GM12891 (cell line): ENCODE data around the gene GALNT7.
A peak's percentile ranks its signal among the peaks of the same experiment; 100 is the strongest.

ENCODE experiments used
- DNase-seq: peaks from one replicate; pipeline ENCODE4 v3.0.0; 2011; ENCODE audit warnings: low spot score; ENCODE audit not compliant: insufficient read length
- FAIRE-seq: peaks from 2 replicates; lab custom pipeline; 2011; peaks lifted over from hg19 to GRCh38; lab: Jason Lieb, UNC
- PAX5 ChIP-seq: IDR thresholded peaks from 2 replicates; pipeline ENCODE4 v1.6.1; 2011; ENCODE audit warnings: low read length, moderate library complexity, mild to moderate bottlenecking; ENCODE audit not compliant: insufficient read depth, severe bottlenecking
- POLR2A ChIP-seq: IDR thresholded peaks from 2 replicates; pipeline ENCODE4 v1.6.1; 2011; ENCODE audit warnings: low read depth, low read length, control low read depth
- POLR2AphosphoS5 ChIP-seq: IDR thresholded peaks from 2 replicates; pipeline ENCODE4 v1.6.1; 2011; ENCODE audit warnings: low read depth, low read length, control low read depth
- POU2F2 ChIP-seq: IDR thresholded peaks from 2 replicates; pipeline ENCODE4 v1.6.1; 2011; ENCODE audit warnings: low read depth, mild to moderate bottlenecking, control low read depth, low read length, moderate library complexity
- SPI1 ChIP-seq: IDR thresholded peaks from 2 replicates; pipeline ENCODE4 v1.6.1; 2011; ENCODE audit warnings: low read depth, low read length, control low read depth
- TAF1 ChIP-seq: IDR thresholded peaks from 2 replicates; pipeline ENCODE4 v1.6.1; 2011; ENCODE audit warnings: low read depth, low read length, control low read depth

GALNT7 gene

GRCh38 chr4:173343832-173344397 lies 175.3 kb downstream of the GALNT7 start:
- no peak for TF ChIP-seq TAF1
- TF ChIP-seq POU2F2, result no peak
- no peak for TF ChIP-seq POLR2AphosphoS5
- TF ChIP-seq SPI1, result no peak
- TF ChIP-seq PAX5, result no peak
- no peak for TF ChIP-seq POLR2A
- FAIRE-seq (no peak), DNase-seq (no peak)

DNA sequence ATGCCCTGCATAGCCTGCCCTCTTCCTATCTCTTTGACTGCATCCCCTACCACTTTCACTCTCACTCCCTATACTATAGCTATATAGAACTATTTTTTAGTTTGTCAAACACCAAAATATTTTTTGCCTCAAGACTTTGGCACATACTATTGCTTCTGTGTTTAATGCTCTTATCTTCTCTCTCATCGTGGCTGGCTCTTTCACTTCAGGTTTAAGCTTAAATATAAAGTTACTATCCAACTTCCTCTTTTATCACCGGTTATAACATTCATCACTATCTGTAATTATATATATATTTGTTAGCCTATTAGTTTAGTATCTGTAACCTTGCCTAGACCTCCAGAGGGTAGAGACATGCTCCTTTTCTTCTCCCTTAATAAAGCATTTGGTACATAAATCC lies 177.0 kb downstream of the GALNT7 start:
- no peak for FAIRE-seq
- DNase-seq, result no peak
- TF ChIP-seq SPI1 (peak; percentile 48; the same call in 1 of the 2 replicates), POU2F2 (no peak)

- TF ChIP-seq SPI1, result no peak
- FAIRE-seq (no peak), DNase-seq (no peak)
These were observed 177.5 kb downstream of the GALNT7 start for GRCh38 chr4:173346074-173346473.

GRCh38 chr4:173347467-173347866 lies 178.9 kb downstream of the GALNT7 start:
- TF ChIP-seq POLR2A (no peak), SPI1 (no peak), PAX5 (no peak), POU2F2 (no peak), POLR2AphosphoS5 (no peak), TAF1 (no peak)
- FAIRE-seq (no peak), DNase-seq (no peak)

DNA sequence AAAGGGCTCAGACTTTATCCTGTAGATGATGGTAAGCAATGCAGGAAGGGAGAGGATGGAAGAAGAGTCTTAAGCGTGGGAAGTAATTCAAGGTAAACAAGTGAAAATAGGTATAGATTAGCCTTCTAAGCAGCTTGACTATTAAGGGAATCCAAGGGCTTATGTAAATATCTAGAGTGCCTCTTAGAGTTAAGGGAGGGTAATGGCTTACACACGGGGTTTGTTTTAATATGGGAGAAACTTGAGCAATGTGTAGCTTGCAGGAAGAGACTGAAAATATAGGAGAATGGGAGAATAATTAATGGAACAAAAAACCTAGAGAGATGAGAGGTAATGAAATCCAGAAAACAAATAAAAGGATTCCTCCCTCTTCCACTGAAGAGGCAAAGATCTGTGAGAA lies 189.3 kb downstream of the GALNT7 start:
- TF ChIP-seq TAF1 (no peak), PAX5 (no peak), POLR2A (no peak), POLR2AphosphoS5 (no peak), SPI1 (no peak), POU2F2 (no peak)
- DNase-seq (no peak), FAIRE-seq (no peak)

DNA sequence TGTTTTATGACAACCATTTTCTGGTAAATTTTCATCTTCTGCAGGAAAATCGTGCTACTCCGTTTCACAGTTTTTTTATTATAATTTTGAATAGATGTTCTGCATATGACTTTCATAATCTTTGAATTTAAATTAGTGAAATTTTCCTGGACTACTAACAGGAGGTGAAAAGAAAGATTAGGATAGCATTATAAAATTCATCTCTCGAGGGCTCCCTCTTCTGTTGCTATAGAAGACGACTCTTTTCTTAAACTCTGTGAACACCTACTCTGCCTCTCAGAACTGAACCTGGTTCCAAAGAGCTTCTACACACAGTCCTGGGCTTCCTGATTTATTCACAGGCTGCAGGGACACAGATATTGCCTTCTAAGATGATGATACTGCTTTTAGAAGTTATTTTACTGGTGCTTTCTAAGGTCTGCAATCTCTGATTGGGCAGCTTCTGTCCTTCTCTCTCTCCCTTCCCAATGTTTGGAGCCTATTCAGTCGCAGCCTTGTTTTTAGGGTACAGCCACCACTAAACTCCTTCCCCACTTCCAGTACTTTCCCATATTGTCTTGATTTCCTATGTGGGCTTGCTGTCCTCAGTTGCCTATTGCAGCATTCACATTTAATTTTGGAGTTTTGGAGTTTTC lies 192.1 kb downstream of the GALNT7 start:
- TF ChIP-seq POLR2A (no peak), SPI1 (no peak), POLR2AphosphoS5 (no peak), POU2F2 (no peak), TAF1 (no peak), PAX5 (no peak)
- DNase-seq, result no peak
- no peak for FAIRE-seq

DNA sequence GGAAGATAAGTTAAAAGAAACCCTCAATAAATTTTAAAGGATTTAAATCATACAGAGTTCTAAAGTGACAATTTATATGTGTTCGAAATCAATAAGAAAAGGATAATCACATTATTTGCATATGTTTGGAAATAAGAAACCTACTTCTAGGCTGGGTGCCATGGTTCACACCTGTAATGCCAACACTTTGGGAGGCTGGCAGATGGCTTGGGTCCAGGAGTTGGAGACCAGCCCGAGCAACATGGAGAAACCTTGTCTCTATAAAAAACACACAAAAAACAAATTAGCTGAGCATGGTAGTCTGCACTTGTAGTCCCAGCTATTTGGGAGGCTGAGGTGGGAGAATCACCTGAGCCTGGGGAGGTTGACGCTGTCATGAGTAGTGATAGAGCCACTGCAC lies 194.1 kb downstream of the GALNT7 start:
- DNase-seq (no peak), FAIRE-seq (no peak)
- TF ChIP-seq POU2F2 (no peak), PAX5 (no peak), TAF1 (no peak), POLR2AphosphoS5 (no peak), SPI1 (no peak), POLR2A (no peak)

- DNase-seq (no peak), FAIRE-seq (no peak)
- TF ChIP-seq PAX5 (no peak), TAF1 (no peak), POLR2A (no peak)
These were observed 196.9 kb downstream of the GALNT7 start for GRCh38 chr4:173365359-173365996.

DNA sequence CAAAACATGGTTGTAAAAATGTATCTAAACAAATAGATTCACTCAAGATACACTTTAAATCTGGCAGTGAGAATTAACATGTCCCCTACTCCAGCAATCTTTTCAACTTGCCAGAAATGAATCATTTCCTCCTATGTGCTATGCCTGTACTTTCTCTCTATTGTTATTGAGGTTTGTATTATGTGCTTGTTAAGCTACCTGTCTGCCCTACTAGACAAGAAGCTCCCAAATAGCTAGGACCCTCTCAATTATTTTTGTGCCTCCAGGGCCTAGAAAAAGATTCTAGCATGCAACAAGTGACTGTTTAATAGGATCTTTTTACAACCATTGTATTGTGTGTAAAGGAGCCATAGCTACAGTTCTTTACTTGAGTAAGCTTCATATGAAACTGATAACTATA lies 198.7 kb downstream of the GALNT7 start:
- FAIRE-seq, result peak; percentile 70
- no peak for TF ChIP-seq SPI1
- DNase-seq, result no peak

- DNase-seq (no peak), FAIRE-seq (no peak)
- TF ChIP-seq PAX5 (no peak), SPI1 (no peak), POLR2A (no peak), POU2F2 (no peak), POLR2AphosphoS5 (no peak), TAF1 (no peak)
These were observed 199.3 kb downstream of the GALNT7 start for GRCh38 chr4:173367946-173368345.
